ENCODE data around the gene SUSD6.

GRCh38 chr14:69611172-69612013 is at the start of gene SUSD6:
- TF ChIP-seq EZH2 (IDR thresholded peaks at IDR 0.05; ENCODE audit: low read depth) (no peak), CTCF (conservative IDR thresholded peaks at IDR 0.05) (no peak)

All from PC-9 (cell line).